Fibroblast of mammary gland (primary cell): Measurements from ENCODE around the gene ITGAL.

Experiments
- DNase-seq: peaks from one replicate; pipeline ENCODE4 v3.0.0-alpha.2; 2010; ENCODE audit warnings: low read depth
- H3K4me3 ChIP-seq: 2 replicates; pipeline ENCODE4 v1.5.1; 2011; ENCODE audit warnings: low read depth, mild to moderate bottlenecking, low read length, moderate library complexity; ENCODE audit not compliant: control insufficient read depth
- CTCF ChIP-seq: conservative IDR thresholded peaks from 2 replicates; pipeline ENCODE4 v1.5.1; 2011; ENCODE audit warnings: low read depth, low read length, inconsistent platforms; ENCODE audit not compliant: control insufficient read depth, insufficient read depth

ITGAL gene

GRCh38 chr16:30472328-30472942 lies at the start of gene ITGAL:
ITGAL (plus strand) TSS chr16:30472742; CDS start chr16:30472838, 96 bp downstream.
- DNase-seq = no peak
- H3K4me3 ChIP-seq = no peak within 1 kb of the TSS
- TF ChIP-seq CTCF = no peak

DNA sequence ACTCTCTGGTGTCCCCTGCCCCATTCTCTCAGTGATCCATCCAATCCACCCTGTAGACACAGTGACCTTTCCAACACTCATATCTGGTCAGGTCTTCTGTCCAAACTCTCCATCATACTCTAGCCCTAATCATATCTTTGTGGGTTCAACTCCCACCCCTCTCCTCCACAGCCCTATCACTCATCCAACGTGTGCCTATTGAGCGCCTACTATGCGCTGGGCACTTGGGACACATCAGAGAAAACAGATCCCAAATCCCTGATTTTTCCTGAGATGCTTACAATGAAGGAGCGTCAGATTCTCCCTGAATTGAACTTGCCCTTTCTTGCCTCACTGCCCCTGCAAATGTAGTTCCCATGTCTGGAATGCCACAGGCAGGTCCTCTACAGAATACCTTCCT lies 44.5 kb upstream of the ITGAL start:
- DNase-seq = no peak
- H3K4me3 ChIP-seq = no peak overlapping the region
- no peak for TF ChIP-seq CTCF

DNA sequence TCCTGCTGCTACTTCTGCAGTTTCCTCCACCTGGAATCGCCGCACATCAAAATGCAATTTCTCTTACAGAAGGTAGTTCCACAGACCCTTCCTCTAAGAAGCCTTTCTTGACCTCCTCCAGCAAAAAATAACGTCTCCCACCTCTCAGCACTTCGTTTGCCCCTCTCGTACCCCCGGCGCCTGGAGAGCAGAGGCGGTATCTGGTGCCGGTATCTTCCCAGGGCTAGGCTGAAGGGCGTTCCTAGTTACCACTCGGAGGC lies 43.2 kb upstream of the ITGAL start:
- H3K4me3 ChIP-seq = peak overlapping the region; percentile 86
- DNase-seq = no peak
- no peak for TF ChIP-seq CTCF

- DNase-seq = peak; percentile 97
- TF ChIP-seq CTCF = peak; percentile 63
- peak within 1 kb of the TSS; percentile 86 for H3K4me3 ChIP-seq
These were observed 42.7 kb upstream of the ITGAL start, which contains the start of gene DCTPP1 for GRCh38 chr16:30429678-30430427. DCTPP1 (minus strand) TSS chr16:30430030; CDS start chr16:30429980, 50 bp downstream.

- TF ChIP-seq CTCF = no peak
- peak overlapping the region; percentile 86 for H3K4me3 ChIP-seq
- DNase-seq = peak; percentile 20
These were observed 42.0 kb upstream of the ITGAL start for GRCh38 chr16:30430428-30430970.

DNA sequence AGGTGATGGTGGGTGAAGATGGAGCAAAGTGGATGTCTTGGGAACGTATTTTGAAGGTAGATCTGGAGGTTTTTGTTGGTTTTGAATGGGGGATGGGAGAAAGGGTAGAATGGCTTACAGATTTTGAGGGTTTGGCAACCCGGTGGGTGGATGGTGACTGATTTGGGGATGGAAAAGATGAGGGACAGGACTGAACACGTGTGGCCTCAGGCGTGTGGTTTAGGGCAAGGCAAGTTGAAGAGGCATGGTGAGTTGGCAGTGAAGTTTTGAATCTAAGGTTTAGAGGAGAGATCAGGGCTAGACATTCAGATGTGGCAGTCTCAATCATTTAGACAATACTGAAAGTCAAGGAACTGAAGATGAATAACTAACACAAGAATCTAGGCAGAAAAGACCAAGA lies 37.7 kb upstream of the ITGAL start:
- TF ChIP-seq CTCF = no peak
- DNase-seq = no peak
- no peak overlapping the region for H3K4me3 ChIP-seq
